SJCRH30 (cell line): ENCODE results near the gene ALDOA. TPM values are rescaled to one million over a fixed set of nuclear protein-coding genes. Genes with fewer than 3 reads are reported as not detected.

Source experiments
- total RNA-seq: library from RNA; depleted of rRNA; stranded (reverse); fragments of >200 nt; shearing (Covaris generic); gene quantifications from 2 replicates; pipeline ENCODE4 v1.2.3, GENCODE V29; 2014; rRNA removed

ALDOA gene
- total RNA-seq, 1 experiment from 2014 or later = 646 TPM

Other genes with a start within 250 kb of the ALDOA start
- 25.1 and 28.2 TPM in 2 replicates for gene PAGR1, start 249.6 kb upstream of the ALDOA start, total RNA-seq
- 0.61 and 0.63 TPM in 2 replicates for gene MVP, start 245.3 kb upstream of the ALDOA start, total RNA-seq
- 29.6 and 30.1 TPM in 2 replicates for gene CDIPT, start 202.5 kb upstream of the ALDOA start, total RNA-seq
- gene SEZ6L2, start 166.2 kb upstream of the ALDOA start, total RNA-seq = not detected in 2 replicates
- gene ASPHD1, start 165.3 kb upstream of the ALDOA start, total RNA-seq = 0.06 and 0.35 TPM in 2 replicates
- 3.5 and 5.3 TPM in 2 replicates for gene KCTD13, start 139.5 kb upstream of the ALDOA start, total RNA-seq
- 29.8 and 32.1 TPM in 2 replicates for gene TMEM219, start 103.7 kb upstream of the ALDOA start, total RNA-seq
- 27.3 and 30.6 TPM in 2 replicates for gene TAOK2, start 91.9 kb upstream of the ALDOA start, total RNA-seq
- 10.9 and 12.5 TPM in 2 replicates for gene HIRIP3, start 70.1 kb upstream of the ALDOA start, total RNA-seq
- 54.5 and 55.7 TPM in 2 replicates for gene INO80E, start 69.5 kb upstream of the ALDOA start, total RNA-seq
- gene DOC2A, start 54.7 kb upstream of the ALDOA start, total RNA-seq = not detected in 2 replicates
- gene C16orf92, start 42.6 kb upstream of the ALDOA start, total RNA-seq = not detected in 2 replicates
- gene TLCD3B, start 34.5 kb upstream of the ALDOA start, total RNA-seq = 0.49 and 0.58 TPM in 2 replicates
- 96.7 and 99.4 TPM in 2 replicates for gene PPP4C, start 10.2 kb downstream of the ALDOA start, total RNA-seq
- 0.18 and 0.73 TPM in 2 replicates for gene TBX6, start 26.2 kb downstream of the ALDOA start, total RNA-seq
- 10.3 and 13.0 TPM in 2 replicates for gene YPEL3, start 30.5 kb downstream of the ALDOA start, total RNA-seq
- gene GDPD3, start 47.8 kb downstream of the ALDOA start, total RNA-seq = 1.0 and 1.1 TPM in 2 replicates
- gene MAPK3, start 57.5 kb downstream of the ALDOA start, total RNA-seq = 25.8 and 31.6 TPM in 2 replicates
- 5.6 and 7.0 TPM in 2 replicates for gene CORO1A, start 117.8 kb downstream of the ALDOA start, total RNA-seq
- gene BOLA2B, start 127.9 kb downstream of the ALDOA start, total RNA-seq = 38.1 and 50.8 TPM in 2 replicates
- 15.2 and 21.7 TPM in 2 replicates for gene SLX1A, start 128.1 kb downstream of the ALDOA start, total RNA-seq
- 2.2 and 4.3 TPM in 2 replicates for gene SULT1A3, start 133.5 kb downstream of the ALDOA start, total RNA-seq
- 2.3 and 3.9 TPM in 2 replicates for gene NPIPB13, start 182.7 kb downstream of the ALDOA start, total RNA-seq